Putamen (tissue), 1 donor: Measurements from ENCODE around the gene CPNE7.
"Not testable (repeated sequence)": the region's sequence is repeated elsewhere in the genome, so short reads cannot be mapped to it uniquely, and the experiment has no call there.

Experiments
- DNase-seq: peaks from one replicate; pipeline ENCODE4 v3.0.0-alpha.2; 2016; ENCODE audit warnings: low spot score

CPNE7 gene

DNA sequence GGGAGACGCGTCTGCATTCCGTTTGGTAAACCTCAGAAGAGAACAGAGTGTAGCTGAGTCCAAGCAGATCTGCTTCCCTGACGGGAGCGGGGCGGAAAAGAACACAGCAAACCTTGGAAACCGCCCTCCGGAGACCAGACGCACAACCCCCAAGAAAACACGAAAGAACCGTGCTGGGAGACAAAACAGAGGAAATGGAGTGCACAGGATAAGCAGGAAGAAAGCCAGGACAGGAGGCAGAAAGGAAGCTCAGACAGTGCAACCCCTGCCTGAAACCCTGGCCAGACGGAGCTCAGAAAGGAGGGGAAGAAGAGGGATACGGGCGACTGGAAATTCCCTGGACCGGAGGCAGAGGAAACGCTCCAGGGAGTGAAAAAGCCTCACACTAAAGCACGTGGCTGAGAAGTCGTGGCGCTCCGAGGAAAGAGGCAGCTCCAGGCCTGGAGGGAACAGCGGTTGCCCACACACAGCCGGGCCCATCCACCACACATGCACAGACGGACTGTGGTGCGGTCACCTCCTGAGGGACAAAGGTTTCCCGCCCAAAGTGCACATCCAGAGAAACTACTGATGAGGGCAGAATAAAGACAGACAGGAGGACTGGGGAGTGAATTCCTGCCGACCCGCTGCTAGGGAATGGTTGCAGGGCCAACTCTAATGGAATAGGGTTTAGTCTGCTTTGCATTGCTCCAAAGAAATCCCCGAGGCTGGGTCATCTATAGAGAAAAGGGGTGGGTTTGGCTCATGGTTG, 48.1 kb downstream of the CPNE7 start:
- DNase-seq = no peak

DNA sequence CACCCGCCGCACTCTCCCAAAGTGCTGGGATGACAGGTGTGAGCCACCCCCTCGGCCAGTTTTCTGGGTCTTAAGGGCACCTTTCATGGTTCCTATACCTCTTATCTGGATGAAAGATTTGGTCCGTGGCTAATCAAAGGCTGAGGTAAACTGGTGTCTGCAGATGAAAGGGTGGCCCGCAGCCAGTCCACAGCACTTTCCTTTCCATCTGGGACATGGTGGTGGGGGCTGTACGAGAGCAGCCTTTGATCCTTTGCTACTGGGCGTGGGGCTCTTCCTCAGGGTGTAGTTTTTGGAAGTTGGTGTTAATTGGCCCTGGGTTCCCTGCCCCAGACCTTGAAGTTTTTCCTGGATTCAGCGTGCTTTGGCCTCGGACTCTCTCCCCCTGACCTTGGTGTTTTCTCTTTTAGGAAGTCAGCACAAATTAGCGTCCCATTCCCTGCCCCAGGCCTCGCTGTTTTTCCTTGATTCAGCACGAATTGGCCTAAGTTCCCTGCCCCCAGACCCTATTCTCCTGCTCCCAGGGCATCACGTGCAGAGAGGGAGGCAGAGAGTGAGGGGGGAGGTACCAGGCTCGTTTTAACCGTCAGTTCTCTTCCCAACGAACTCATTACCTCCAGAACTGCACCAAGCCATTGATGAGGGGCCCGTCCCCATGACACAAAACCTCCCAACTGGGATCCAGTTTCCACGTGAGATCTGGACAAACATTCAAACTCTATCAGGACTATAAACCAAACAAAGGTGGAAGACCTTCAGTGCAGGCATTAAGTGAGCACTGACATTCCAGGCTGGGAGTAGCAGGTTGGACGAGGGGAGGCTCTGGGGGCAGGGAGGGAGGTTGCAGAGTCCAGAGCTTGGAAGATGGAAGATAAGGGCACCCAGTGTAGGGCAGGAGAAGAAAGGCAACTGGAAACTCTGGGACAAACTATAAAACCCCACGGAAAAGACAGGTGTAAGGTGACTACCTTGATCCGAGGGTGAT, 49.5 kb downstream of the CPNE7 start:
- DNase-seq = no peak

DNA sequence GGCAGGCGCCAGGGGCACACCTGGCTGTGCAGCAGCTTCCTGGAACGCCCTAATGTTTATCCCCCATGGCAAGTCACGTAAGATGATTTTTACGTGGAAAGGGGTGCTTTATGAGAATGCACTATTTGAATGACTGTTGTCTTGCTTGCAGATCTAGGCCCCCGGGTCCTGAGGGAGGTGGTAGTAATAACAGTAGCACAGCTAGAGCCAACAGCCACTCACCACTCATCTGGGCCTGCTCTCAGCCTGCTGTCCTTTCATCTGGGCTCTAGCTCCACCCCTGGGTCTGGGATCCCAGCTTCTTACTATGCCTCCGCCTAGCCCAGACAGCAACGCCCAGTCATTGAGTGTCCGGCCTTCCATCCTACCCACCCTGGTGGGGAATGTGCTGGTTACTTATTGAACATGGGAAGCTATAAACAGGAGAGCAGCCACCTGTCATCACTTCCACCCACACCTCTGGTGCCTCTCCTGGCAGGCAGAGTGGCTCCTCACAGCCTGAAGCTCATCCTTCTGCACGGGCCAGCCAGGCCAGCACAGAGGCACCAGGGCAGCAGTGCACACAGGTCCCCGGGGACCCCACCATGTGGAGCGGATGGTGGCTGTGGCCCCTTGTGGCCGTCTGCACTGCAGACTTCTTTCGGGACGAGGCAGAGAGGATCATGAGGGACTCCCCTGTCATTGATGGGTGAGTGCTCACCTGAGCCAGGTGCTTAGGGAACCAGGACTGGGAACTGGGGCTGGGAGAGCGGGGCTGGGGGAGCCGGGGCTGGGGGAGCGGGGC, 54.5 kb downstream of the CPNE7 start:
- DNase-seq = no peak

DNA sequence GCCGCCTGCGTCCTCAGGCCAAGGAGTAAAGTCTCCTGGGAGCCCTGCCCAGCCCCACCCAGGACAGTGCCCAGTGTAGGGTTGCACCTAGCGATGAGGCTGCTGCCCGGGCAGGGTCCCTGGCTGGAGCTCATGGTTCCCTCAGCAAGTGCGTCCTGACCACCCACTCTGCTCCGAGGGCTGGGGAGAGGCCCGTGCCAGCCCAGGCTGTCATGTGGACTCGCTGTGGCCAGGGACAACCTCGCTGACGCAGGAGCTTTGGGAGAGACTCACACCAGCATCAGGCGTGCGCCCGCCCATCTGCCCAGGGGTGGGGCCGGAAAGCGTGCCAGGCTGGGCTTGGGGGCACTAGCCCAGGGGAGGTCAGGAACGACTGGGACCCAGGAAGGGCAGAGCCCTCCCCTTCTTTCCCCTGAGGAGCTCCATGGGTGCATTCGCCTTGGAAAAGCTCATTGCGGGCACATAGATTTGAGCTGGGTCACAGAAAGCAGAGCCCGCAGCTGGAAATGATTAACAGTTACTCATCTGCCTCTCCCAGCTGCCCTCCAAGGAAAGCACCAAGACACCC, 57.6 kb downstream of the CPNE7 start:
- DNase-seq = no peak

DNA sequence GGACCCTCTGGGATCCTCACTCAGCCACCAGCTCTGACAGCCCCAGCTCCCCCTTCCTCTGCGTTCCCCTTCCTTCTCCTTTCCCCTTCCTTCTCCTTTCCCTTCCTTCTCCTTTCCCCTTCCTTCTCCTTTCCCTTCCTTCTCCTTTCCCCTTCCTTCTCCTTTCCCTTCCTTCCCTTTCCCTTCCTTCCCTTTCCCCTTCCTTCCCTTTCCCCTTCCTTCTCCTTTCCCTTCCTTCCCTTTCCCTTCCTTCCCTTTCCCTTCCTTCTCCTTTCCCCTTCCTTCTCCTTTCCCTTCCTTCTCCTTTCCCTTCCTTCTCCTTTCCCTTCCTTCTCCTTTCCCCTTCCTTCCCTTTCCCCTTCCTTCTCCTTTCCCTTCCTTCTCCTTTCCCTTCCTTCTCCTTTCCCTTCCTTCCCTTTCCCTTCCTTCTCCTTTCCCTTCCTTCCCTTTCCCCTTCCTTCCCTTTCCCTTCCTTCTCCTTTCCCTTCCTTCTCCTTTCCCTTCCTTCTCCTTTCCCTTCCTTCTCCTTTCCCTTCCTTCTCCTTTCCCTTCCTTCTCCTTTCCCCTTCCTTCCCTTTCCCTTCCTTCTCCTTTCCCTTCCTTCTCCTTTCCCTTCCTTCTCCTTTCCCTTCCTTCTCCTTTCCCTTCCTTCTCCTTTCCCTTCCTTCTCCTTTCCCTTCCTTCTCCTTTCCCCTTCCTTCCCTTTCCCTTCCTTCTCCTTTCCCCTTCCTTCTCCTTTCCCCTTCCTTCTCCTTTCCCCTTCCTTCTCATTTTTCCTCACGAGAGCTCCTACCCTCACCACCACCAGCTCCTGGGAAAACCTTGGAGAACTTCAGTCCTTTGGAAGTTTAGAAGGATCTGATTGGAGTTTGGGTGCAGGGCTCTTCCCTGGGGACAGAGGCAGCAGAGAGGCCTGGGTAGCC, 59.2 kb downstream of the CPNE7 start:
- not testable (repeated sequence) for DNase-seq

DNA sequence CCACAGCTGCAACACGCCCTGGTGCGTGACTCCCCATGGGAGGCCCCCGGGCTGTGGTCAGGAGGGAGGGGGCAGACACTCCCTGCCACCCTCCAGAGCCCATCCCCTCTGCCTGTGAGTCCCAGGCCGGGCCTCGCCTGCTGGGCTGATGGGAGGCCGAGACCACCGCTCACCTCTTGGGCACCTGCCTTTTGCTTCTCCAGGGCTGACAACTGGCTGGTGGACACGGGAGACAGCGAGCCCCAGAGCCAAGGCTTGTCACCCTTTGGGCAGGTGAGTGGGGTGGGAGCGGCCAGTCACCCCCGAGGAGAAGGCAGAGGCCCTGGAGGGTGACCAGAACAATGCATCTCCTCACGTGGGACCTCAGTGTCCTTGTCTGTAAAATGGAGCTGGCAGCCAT, 61.1 kb downstream of the CPNE7 start:
- DNase-seq = no peak

DNA sequence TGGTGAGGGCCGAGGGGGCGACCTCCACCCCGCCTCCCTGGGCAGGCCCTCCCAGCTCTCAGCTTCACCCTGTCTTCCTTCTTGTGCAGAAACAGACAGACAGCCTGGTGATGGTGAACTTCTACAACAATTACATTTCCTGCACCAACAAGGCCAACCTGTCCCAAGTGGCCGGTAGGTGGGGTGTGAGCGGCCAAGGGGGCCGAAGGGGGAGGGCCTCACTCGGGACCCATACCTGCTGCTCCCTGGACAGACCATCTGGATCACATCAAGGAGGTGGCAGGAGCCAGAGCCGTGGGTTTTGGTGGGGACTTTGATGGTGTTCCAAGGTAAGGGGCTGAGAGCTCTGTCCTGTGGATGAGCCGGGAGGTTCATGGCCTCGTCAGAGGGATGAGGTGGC, 61.8 kb downstream of the CPNE7 start:
- DNase-seq = no peak

DNA sequence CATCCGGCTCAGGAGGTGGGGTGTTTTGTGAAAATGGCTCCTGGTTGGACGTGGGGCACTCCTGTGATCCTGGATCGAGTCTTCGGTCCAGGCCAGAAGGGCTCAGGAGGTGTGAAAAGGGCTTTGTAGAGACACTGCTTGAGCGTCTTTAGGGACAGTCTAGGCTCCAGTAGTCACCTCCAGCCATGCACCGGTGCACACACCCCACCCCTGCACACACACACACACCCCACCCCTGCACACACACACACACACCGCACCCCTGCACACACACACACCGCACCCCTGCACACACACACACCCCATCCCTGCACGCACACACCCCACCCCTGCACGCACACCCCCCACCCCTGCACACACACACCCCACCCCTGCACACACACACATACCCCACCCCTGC, 62.9 kb downstream of the CPNE7 start:
- no peak for DNase-seq

DNA sequence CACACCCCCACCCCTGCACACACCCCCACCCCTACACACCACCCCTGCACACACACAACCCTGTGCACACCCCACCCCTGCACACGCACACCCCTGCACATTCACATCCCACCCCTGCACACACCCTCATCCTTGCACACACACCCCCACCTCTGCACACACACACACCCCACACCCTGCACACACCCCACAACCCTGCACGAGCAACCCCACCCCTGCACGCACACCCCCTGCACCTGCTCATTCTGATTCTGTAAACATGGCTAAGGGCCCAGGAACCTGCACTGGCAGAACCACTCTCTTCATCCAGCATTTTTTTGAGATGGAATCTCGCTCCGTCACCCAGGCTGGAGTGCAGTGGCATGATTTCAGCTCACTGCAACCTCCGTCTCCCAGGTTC, 63.8 kb downstream of the CPNE7 start:
- no peak for DNase-seq

DNA sequence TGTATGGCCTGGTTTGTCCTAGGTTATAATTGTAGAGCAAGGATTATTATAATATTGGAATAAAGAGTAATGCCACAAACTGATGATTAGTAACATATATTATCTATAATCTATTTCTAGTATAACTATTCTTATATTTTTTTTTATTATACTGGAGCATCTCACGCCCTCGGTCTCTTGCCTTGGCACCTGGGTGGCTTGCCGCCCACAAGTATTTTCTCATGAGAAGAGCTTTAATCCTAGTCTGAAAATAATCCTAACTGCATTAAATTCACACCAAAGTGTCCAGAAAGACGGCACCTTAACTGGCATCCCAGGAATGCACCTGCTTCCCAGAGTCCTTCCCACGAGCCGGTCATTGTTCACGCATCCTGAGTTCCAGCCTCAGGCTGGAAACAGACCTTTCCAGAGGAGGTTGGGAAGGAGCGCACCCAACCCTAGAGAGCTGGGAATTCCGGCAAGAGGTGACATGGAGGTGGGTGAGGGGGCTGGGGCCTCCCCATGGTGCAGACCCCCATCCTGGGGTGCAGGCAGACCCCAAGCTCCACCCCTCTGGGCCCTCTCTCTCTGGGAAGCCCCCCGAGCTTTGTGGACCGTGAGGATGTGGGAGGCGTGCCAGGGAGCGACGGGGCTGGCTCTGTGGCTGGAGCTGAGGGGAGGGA, 66.0 kb downstream of the CPNE7 start:
- DNase-seq = no peak

DNA sequence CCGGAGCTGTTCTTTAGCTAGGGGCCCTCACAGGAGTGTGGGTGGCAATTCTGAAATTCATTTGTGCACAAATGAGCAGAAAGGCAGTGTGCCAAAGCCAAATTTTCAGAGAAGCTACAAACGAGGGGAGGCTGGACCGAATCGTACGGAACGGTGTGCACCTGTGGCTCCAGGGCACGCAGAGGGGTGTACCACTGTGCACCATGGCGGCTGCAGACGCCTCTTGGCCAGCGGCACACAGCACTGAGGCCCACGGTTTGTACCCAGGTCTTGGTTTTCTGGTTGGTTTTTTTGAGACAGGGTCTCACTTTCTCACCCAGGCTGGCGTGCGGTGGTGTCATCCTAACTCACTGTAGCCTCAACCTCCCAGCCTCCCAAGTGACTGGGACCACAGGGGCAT, 67.0 kb downstream of the CPNE7 start:
- no peak for DNase-seq

DNA sequence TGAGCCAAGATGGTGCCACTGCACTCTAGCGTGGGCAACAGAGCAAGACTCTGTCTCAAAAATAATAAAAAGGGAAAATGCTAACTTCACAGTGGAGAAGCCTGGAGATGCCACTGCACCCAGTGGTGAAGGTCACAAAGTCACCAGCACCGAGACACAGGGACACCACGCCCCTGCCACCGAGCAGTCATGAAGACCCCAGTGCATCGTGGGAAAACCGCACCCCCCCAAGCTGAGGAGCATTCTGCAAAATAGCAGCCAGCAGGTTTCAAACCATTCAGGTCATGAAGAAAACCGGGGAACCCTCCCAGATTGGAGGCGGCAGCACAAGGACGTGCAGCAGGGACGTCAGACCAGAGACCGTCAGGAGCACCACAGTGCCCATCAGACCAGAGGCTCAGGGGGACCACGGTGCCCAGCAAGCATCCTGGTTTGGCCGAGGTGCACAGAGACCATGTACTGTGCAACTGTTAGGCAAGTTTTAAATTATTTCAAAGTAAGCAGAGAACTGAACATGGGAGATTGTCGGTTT, 68.3 kb downstream of the CPNE7 start:
- no peak for DNase-seq

DNA sequence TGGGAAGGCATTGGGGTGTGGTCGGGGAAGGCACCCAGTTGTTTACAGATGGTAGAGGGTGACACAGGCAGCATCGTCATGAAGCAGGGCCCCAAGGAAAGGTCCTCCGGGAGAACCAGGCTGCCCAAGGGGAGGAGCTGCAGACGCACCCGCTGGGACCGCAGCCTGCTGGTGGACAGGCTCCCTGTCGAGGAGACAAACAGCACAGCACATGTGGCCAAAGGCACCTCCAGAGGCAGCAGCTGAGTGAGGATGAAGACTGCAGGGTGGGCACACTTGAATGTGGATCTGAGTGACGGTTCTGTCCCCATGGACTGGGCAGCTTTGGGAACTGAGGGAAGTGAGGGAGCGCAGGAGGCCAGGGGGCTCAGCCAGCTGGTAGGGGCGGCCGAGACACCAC, 69.6 kb downstream of the CPNE7 start:
- DNase-seq = no peak

DNA sequence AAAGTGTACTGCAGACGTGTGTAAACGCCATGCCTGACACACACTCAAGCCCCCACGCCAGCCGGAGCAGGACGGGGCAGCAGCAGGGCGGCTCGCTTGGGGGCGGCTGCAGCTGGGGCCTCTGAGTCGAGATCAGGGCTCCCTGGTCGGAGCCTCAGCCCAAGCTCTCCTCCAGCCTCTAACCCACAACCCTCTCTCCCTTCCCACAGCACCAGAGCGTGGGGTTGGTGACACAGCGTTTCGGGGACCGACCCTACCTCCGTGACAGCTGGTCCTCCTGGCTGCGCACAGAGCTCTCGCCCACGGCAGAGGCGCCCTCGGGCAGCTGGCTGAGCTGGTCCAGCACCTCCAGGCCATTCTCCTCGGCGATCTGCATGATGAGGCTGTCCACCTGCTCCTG, 70.7 kb downstream of the CPNE7 start:
- DNase-seq = no peak
